Hypothalamus (tissue), 51 donors: ENCODE results near the gene LPAR3.
"Not testable (repeated sequence)": the region's sequence is repeated elsewhere in the genome, so short reads cannot be mapped to it uniquely, and the experiment has no call there.

Source experiments
- DNase-seq, 51 donors: peaks; one replicate each; lab custom pipeline; 2025; lab: John Stamatoyannopoulos, UW

Gene LPAR3

GRCh38 chr1:84907095-84907827 lies 14.3 kb upstream of the LPAR3 start:
- no peak for DNase-seq

- DNase-seq = not testable (repeated sequence)
These were observed 9.7 kb upstream of the LPAR3 start for GRCh38 chr1:84902727-84903126.

DNA sequence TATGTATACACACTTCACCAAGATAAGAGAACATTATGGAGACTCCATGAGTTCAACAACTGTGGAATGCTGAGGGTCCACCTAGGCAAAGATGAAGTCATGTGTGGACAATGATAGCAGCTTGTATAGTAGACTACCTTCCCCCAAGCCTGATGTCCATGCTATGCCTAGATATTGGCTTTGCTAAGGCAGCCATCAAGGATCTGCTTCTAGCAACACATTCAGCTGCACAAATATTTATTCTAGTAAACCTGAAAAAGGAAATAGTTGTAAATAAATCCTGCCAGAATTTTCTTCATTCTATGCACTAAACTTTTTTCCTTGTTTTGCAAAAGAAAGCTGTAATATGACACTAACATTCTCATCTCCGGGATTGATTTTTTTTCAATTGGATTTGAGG lies 7.0 kb upstream of the LPAR3 start:
- DNase-seq = no peak

DNA sequence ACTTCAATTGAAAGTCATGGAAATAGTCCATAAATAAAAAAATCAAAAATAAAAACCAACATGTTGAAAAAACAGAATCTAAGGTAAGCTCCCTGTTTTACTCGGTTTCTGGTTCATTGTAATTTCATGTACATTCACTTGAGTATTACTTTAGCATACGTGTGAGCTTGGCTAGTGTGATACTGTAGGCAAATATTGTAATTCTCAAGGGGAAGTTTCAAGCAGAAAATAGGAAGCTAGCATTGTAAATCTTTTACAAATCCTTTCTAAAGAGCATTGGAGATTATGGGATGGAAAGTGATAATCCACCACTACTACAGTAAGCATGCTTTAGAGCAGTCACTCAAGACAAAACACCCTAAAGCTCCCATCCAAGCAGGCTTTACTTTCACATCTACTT lies 3.3 kb upstream of the LPAR3 start:
- no peak for DNase-seq

- no peak for DNase-seq
These were observed 2.4 kb downstream of the LPAR3 start for GRCh38 chr1:84890566-84890965.

- DNase-seq = no peak
These were observed 3.6 kb downstream of the LPAR3 start for GRCh38 chr1:84889437-84889836.

DNA sequence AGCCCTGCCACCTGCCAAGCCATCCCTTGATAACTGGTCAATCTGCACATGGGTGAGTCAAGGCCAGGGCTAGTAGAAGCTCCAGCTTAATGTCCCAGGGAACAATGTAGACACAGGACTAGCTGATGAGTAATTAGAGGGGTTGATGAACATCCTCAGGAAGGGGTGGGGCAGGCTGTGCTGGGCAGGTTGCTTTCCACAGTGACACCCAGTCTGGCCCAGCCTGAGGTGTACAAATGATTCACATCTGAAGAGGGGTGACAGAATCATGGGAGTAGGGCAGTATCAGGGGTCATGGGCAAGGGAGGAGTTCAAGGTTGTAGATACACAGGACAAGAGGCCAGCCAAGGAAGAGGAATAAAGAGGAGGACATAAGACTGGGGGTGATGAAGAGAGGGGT lies 4.3 kb downstream of the LPAR3 start:
- DNase-seq = no peak

- DNase-seq = no peak
These were observed 5.6 kb downstream of the LPAR3 start for GRCh38 chr1:84887261-84887934.

DNA sequence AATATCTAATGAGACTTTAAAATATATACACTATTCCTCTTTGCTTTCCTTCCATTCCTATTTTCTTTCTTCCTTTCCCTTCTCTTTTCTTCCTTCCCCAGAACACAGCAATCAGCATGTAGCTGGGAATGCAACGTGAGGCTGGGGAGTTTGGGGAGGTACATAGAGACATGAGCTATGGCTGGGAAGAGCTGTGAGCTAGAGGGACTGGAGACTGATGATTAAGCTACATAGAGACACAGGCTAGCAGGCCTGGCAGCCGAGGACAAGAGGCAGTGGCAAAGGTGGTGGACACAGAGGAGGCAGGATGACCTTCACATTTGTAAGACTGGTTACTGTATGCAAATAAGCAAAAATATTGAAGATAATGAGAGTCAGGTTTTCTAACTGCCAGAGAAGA lies 7.5 kb downstream of the LPAR3 start:
- DNase-seq = no peak

DNA sequence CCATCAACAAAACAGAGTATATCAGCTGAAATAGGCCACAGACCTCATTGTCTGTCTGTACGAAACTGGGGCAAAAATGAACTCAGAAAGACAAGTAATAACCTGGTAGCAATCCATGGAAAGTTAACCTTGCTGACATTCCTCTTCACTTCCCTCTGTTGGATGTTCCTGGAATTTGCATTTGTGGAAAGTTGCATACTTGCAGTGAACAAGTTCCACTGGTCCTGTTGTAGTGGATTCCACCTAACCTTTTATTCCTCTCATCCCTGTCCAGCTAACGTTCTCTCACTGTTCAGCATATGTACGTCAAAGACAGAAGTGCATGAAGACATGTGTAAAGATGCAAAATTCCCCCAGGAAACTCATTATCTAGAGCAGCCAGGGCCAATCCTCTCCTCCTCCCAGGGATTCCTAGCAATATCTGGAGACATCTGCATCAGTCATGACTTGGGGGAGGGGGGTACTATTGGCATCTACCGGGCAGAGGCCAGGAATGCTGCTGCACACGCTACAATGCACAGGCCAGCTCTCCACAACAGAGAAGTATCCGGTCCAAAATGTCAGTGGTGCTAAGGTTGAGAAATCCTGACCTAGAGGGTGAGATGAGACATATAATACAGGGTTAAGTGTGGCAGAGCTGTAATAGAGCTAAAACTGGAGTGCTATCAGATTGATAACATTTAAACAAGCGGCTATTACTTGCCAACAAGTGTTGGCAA lies 8.2 kb downstream of the LPAR3 start:
- no peak for DNase-seq

DNA sequence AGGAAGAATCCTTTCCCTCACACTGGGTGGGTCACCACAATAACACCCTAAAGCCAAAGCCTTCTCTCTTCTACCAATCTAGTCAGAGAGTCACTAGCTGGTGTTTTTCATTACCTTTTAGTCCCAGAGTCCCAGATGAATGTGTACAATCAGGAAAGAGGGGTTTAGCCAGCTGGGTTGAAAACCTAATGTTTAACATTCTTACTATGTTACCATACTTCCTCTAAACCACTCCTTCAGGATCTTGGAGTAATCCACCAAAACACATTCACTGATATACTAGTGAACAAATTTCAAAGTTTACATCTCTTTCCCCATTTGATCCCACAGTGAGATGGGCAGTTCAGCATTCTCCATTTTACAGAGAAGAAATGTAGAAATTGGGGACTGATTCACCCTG lies 9.7 kb downstream of the LPAR3 start:
- DNase-seq = no peak

GRCh38 chr1:84877592-84877991 lies 15.4 kb downstream of the LPAR3 start:
- no peak for DNase-seq

- no peak for DNase-seq
These were observed 16.7 kb downstream of the LPAR3 start for GRCh38 chr1:84876353-84876752.

DNA sequence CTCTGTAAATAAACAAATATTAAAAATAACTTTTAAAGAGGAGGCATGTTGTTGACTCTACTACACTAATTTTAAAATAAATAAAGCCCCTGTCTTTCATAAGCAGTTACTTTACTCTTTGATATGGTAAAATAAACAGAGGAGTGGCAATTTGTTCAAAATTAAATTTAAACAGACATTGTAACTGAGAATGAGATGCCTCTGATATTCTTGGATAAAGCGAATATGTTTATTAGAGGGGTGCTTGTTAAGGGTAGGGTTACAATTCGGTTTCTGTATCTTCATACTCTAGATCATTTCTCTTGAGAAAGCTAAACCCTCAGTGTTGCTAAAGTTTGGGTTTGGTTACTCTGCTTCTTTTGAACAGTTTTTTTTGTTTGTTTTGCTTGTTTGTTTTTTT lies 19.6 kb downstream of the LPAR3 start:
- no peak for DNase-seq

DNA sequence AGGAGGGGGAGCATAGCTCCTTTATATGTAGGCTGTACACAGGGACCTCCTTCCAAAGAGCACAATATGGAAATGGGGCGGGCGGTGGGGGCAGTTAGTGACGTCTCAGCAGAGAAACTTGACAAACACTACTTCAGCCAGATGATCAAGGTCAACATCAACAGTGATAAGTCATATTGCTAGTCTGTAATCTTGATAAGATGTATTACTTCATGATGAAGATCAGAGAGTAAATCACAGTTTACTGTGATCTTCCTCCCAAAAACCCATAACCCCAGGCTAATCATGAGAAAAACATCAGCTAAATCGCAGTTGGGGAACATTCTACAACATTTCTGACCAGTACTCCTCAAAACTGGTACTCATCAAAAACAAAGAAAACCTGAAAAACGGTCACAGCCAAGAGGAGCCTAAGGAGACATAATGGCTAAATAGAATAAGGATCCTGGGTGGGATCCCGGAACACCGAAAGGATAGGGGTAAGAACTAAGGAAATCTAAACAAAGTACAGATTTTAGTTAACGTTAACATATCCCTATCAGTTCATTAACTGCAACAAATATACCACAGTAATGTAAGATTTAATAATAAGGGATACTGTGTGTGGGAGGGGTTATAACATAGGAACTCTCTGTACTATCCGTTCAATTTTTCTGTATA lies 20.2 kb downstream of the LPAR3 start:
- no peak for DNase-seq

- no peak for DNase-seq
These were observed 21.8 kb downstream of the LPAR3 start for GRCh38 chr1:84871181-84871580.

DNA sequence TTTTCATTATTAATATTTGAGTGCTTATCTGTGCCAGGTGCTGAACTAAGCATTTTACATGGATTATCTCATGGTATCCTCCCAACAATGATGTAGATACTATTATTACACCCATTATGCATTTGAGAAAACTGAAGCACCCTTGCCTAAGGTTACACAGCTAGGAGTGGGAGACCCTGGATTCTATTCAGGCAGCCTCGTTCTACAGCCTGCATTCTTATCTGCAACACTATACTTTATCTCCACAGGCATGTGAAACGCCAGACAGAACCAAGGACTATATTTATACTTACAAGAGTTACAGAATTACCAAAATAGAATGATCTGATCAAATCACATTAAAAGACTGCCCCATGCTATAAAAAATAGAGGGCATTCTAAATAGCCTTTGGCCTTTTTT lies 22.4 kb downstream of the LPAR3 start:
- DNase-seq = no peak

DNA sequence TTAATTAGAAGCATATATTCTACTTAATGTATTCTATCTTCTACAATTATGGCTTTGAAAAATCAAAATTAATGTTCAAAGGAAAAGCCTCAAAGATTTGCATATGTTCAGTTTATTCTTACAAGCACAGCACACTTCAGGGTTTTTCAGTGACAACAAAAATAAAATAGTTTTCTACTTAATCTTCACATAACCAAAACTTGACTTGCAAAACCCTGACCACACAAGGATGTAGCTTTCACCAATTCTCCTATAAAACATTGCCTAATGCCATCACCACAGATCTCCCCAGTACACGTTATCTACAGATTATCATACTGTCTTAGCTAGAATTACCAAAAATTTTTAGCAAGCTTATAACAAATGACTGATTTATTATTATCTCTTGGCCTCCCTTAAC lies 23.3 kb downstream of the LPAR3 start:
- DNase-seq = no peak

DNA sequence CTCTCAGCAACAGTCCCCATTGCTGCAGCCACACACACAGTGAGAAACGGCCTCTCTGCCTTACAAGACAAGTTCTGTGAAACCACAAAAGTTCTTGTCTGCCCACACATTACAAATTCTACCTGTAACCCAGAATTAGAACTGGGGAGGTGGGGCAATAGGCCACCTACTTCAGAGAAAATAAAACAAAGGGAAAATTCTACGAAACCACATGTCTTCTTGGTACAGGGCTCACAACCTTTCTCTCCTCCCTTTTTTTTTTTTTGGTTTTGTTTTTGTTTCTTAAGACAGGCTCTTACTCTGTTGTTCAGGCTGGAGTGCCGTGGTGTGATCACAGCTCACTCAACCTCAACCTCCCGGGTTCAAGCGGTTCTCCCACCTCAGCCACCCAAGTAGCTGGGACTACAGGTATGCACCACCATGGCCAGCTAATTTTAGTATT lies 30.2 kb downstream of the LPAR3 start:
- DNase-seq = no peak

- no peak for DNase-seq
These were observed 30.9 kb downstream of the LPAR3 start for GRCh38 chr1:84861988-84862644.

DNA sequence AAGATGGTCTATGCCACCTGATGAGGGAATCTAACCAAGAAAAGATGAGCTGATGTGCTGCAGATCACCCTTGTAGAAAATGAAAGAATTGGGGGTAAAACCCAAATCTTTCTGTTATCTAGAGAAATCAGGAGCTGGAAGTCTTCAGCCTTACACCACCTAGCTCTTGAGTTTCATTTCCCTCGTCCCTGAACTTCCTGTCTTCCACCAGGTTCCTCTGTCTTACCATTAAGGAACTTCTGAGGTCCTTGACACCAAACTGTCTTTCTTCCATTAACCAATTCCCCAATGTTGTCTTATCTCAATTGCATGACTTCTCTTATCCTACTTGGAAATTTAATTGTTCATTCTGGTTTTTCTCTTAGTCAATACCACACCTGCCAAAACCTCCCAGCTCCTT lies 31.5 kb downstream of the LPAR3 start:
- no peak for DNase-seq
